HG03025 (cell line): Measurements from ENCODE around the gene WDR6.

Experiments
- ATAC-seq: cut with Tn5 transposase; IDR thresholded peaks from one replicate; pipeline ENCODE4 v1.9.1; 2021; ENCODE audit warnings: mild to moderate bottlenecking, moderate library complexity; ENCODE audit not compliant: unreplicated experiment, low FRiP score

WDR6 gene

GRCh38 chr3:49015072-49015471, 7.9 kb downstream of the WDR6 start:
- no peak for ATAC-seq

DNA sequence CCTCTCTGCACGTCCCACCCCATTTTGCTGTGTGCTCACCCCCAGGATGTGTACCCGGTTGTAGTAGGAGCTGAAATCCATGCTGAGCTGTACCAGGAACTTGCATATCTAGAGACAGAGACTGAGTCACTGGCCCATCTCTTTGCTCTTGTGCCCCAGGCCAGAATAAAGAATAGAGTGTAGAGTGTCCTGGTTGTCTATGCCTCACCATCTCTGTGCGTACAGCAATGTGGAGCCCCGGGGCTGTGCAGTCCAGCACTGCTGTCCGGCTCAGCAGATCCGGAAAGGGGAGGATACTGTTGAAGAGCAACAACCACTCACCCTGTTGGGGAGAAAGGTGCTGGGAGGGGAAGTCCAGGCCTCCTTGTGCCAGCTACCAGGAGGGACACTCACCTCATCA, 8.6 kb downstream of the WDR6 start:
- no peak for ATAC-seq

- ATAC-seq, result no peak
These were observed 9.4 kb downstream of the WDR6 start for GRCh38 chr3:49016414-49017228.

DNA sequence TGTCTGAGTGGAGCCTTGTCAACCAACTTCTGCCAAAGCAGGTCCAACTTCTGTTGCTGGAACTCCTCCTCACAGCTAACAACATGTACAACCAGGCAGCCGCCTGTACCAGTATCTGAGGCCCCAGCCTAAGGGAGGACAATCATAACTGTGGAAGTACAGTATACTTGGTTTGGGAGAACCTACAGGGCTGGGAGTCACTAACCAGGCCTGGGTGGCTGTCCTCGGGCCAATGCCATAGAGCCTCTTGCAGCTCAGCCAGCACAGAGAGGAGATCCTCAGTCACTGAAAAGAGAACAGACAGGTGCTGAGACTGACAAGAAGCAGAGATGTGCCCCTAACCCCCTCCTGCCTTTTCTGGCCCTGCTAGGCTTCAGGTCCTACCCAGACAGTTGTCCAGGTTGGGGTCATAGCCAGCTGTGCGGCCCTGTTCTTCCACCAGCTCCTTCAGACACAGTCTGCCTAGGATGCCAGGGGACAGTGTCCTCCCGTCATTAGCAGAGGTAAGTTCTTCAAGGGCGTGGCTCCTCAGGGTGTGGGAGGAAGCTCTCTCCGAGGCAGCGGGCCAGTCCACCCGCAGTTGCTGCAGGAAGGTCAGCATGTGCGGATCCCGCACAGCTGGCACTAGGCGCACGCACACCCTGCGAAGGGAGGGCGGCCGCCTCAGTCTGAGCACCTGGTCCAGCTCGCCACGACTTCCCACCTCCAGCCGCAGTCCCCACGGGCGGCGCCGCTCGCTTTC, 10.2 kb downstream of the WDR6 start:
- ATAC-seq, result no peak

DNA sequence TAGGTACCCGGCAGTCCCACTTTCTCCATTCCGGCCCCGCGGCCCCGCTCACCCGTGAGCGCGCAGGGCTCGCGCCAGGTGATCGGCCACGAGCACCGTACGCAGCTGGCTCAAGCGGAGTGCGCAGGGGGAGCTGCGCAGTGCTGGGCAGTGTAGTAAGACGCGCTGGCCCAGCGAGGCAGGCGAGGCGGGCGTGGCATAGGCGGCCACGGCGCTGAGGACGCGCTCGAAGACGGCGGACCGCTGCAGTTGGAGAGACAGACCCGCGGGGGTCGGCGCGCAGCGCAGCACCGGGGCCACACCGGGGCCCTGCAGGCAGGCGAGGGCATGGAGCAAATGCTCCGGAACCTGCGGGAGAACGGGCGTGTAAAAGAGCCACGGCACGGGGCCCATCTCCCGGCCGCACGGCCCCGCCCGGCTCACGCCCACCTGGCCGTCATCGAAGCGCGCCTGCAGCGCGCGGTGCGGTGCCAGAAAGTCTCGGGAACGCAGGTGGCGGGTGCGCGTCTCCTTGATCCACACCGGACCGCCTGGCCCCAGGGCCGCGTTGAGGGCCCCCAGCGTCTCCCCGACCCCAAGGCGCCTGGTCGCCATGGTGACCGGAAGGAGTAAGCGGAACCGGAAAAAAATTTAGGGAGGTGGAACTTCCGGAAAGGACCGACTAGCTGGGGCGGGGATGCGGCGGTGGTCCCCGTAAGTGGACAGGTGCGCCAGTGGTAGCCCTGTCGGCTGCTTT, 10.9 kb downstream of the WDR6 start, which contains the start of gene DALRD3:
DALRD3 (minus strand) TSS at position 610 of the 736 bp plus-strand sequence; CDS start at position 594, 16 bp downstream.
- no peak for ATAC-seq

GRCh38 chr3:49018707-49019006, 11.5 kb downstream of the WDR6 start:
- ATAC-seq, result no peak

- no peak for ATAC-seq
These were observed 12.7 kb downstream of the WDR6 start for GRCh38 chr3:49019941-49020329.

DNA sequence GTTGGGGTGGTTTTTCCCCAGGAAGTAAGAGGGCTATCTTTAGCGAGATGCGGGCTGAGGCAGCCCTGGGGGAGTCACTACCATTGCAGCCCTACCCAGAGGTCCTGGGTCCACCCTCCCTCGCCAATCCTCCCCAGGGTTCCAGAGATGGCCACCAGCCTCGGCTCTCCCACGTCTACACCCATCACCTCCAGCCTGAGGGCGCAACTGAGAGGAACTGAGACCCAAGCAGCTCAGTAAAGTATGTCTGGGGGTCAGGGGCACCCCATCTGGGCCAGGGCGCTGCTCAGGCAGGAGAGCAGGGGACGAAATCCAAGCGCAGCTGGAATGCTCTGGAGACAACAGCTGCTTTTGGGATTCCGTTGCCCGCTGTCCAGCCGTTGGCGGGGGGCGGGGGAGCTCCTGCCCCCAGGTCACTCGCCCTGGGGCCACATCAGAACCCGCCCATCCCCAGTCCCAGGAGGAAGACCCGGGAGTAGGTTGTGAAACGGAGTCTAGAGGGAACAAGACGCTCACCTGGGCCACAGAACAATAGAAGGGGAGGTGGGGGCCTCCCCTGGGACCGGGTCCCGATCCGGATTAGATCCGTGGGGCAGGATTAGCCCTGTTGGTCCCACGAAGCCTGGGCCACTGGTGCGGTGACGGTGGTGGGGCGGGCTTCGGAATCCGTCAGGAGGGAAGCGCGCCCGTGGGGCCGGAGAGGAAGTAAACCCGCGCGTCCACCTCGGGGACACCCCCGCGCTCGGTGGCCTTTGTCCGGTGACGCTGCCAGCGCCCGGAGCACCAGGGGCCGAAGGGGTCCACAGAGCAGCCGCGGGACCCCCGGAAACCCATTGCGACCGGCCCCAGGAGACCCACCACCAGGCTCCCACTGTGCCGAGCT, 13.4 kb downstream of the WDR6 start:
- ATAC-seq, result peak; percentile 0

DNA sequence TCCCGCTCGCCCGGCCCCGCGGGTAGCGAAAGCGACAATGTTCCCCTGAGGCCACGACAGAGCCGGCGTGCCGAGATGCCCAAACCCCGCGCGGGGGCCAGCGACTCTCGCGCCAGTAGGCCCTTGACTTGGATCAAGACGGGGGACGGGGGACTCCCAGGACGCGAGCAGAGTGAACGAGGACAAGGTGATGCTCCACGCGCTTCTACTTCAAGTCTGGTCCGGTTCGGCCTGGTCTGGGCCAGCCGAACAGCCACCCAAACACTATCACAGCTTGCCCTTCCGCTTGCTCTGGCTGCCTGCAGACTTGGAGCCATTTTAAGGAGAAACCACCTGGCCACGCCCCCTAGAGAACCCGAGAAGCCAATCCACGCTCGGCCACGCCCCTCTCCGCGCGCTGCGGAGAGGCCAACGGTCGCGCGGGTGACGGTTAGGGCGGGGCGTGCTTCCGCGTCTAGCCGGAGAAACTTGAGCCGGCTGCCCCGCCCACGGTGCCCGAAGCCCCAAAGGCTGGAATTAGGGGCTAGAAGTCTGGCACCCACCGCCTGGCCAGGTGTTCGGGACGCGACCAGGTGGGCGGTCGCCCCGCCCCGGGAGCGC, 14.1 kb downstream of the WDR6 start:
- ATAC-seq, result peak; percentile 41

GRCh38 chr3:49021813-49022687, 14.9 kb downstream of the WDR6 start, which contains the start of gene NDUFAF3:
Gene NDUFAF3, plus strand, starts transcription at chr3:49022121. Its CDS starts 24 bp downstream, at chr3:49022145.
- ATAC-seq, result peak; percentile 42

- ATAC-seq, result no peak
These were observed 15.5 kb downstream of the WDR6 start for GRCh38 chr3:49022688-49023171.

- ATAC-seq, result no peak
These were observed 16.6 kb downstream of the WDR6 start for GRCh38 chr3:49023775-49024174.

- no peak for ATAC-seq
These were observed 17.3 kb downstream of the WDR6 start for GRCh38 chr3:49024449-49024848.

DNA sequence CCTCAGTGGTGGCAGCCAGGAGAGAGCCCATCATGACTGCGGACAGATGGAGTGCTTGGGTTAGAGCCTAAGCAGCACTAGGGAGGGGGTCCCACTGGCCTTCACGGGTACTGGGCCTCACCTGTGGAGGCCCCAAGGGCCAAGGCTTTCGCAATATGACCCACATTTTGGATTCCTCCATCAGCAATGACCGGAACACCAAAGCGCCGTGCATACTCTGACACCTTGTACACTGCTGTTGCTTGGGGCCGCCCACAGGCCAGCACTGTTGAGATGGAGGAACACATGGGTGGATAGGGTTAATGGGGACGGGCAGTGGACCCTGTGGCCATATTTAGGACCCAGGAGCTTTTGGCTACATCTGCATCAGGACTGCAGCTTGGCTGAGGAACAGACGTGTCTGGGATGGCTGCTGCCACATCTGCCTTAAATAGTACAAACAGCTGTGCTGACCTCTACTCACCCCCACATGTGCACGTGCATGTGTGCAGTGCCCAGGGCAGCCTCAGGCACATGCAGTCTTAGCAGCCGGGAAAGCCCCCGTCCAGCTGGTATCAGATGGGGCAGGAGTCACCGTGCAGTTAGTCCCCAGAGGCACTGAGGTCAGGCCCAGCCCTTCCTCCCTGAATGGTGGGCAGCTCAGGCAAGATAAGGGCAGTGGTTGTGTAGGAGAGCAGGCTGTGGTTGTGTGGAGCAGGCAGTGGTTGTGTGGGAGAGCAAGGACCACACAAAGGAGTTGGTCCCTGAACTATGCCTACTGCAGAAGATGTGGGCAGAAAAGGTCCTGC, 18.0 kb downstream of the WDR6 start:
- no peak for ATAC-seq

DNA sequence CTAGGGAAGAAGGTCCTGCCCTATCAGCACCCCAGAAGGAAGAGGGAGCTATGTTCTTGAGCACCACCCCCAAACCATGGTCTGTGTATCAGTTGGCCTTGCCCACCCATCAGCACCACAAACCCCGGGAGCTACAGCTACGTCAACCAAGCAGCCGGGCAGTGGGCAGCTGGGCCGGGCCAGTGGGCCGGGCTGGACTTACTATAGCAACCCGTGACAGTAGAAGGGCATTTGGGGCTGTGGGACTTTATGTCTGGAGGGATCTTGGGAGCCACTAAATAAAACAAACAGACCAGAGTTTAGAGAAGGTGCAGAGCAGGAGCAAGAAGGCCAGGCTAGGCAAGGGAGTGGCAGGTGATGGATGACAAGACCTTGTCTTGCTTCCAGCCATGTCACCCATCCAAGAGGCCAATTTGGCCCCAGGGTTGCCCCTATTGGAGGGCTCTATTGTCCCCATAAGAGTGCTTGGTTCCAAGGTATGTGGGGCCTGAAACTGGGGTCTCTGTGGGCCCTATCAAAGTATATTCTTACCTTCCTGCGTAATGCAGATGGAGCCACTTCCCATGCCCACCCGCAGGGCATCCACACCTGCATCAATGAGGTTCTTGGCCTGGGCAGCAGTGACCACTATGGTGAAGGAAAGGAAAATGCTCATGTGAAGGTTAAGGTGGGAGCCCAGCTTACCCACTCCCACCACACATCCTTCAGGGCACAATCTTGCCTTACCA, 18.8 kb downstream of the WDR6 start:
- ATAC-seq, result no peak

DNA sequence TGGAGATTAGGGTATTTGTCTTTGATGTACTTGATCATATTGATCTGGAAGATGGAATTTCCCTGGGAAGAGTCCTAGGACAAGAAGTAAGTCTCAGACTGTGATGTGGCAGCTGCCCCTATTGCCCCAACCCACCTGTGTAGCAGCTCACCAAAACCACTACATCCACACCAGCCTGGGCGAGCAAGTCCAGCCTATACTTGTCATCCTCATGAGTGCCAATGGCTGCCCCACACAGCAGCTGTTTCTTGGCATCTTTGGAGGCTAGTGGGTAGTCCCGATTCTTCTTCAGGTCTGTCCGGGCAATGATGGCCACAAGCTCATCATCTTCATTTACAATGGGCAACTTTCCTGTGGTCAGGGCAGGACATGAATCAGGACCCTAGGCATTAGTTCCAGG, 19.3 kb downstream of the WDR6 start:
- ATAC-seq, result no peak

DNA sequence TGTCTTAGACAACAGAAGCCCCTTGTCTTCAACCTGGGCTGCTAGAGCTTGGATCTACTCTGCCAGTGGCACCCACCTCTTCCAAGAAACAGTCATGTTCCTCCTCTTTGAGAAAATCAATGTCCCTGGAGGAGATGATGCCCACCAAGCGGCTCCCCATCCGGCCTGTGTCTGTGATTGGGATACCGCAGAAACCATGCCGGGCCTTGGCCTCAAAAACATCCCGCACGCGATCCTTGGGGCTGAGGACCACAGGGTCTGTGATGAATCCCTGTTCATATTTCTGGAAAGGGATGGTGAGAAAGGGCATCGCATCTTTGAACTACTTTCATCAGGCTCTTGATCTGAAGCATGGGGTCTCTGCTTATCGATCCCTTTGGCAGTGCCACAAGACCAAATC, 20.4 kb downstream of the WDR6 start:
- no peak for ATAC-seq
